GM06990 (cell line): Measurements from ENCODE around the gene CEP164.

Experiments used
- DNase-seq: peaks from one replicate; pipeline ENCODE4 v3.0.0-alpha.2; 2011; ENCODE audit not compliant: insufficient read length; ENCODE audit errors: extremely low read depth
- H3K27me3 ChIP-seq: replicated peaks from 2 replicates; pipeline ENCODE4 v1.6.0; 2011; ENCODE audit warnings: low read length; ENCODE audit not compliant: control insufficient read depth, insufficient read depth
- H3K36me3 ChIP-seq: 2 replicates; pipeline ENCODE4 v1.5.1; 2011; ENCODE audit warnings: low read length; ENCODE audit not compliant: control insufficient read depth, insufficient read depth
- H3K4me3 ChIP-seq: replicated peaks from 2 replicates; pipeline ENCODE4 v1.5.1; 2011; ENCODE audit warnings: low read depth, mild to moderate bottlenecking, control low read depth, low read length
- TF ChIP-seq, protein P1 (sequence below): IDR thresholded peaks from 2 replicates; pipeline ENCODE4 v1.5.1; 2011; ENCODE audit warnings: low read length, control low read depth, mild to moderate bottlenecking, inconsistent platforms; ENCODE audit not compliant: insufficient read depth, poor library complexity, severe bottlenecking

The CEP164 gene

DNA sequence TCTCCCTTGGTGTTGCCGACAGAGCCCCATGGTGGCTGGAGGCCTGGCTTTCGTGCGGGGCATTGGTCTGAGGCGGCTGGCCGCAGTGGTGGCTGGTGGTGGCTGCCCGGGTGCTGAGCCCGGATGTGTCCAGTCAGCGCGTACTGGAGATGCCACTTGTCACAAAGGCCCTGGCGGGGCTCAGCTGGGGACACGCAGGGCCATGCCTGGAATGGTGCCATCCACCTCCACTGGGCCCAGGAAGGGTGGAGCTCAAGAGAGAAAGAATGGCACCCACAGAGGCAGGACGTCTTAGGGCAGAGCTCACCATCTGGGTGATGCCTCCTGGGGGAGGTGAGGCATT is 92.5 kb downstream of the CEP164 start:
- no peaks in the 10 kb centered on the region for H3K27me3 ChIP-seq
- TF ChIP-seq, protein P1, sequence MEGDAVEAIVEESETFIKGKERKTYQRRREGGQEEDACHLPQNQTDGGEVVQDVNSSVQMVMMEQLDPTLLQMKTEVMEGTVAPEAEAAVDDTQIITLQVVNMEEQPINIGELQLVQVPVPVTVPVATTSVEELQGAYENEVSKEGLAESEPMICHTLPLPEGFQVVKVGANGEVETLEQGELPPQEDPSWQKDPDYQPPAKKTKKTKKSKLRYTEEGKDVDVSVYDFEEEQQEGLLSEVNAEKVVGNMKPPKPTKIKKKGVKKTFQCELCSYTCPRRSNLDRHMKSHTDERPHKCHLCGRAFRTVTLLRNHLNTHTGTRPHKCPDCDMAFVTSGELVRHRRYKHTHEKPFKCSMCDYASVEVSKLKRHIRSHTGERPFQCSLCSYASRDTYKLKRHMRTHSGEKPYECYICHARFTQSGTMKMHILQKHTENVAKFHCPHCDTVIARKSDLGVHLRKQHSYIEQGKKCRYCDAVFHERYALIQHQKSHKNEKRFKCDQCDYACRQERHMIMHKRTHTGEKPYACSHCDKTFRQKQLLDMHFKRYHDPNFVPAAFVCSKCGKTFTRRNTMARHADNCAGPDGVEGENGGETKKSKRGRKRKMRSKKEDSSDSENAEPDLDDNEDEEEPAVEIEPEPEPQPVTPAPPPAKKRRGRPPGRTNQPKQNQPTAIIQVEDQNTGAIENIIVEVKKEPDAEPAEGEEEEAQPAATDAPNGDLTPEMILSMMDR: no peak
- DNase-seq: no peak
- no peaks in the 10 kb centered on the region for H3K36me3 ChIP-seq
- no peak overlapping the region for H3K4me3 ChIP-seq

DNA sequence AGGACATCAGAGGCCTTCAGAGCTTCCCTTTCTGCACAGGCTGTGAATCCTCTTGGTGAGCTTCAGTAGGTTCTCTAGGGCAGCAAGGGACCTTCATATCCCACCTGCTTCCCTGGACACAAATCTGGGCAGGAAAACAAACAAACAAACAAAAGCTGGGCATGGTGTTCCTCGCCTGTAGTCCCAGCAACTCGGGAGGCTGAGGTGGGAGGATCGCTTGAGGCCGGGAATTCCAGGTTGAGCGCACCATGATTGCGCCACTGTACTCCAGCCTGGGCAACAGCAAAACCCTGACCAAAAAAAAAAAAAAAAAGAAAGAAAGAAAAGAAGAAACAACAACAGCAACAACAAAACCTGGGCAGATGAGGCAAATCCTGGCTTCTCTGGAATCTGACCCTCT is 92.9 kb downstream of the CEP164 start:
- no peak for DNase-seq
- H3K4me3 ChIP-seq: no peak overlapping the region
- TF ChIP-seq, protein P1: no peak
- H3K27me3 ChIP-seq: no peaks in the 10 kb centered on the region
- no peaks in the 10 kb centered on the region for H3K36me3 ChIP-seq

DNA sequence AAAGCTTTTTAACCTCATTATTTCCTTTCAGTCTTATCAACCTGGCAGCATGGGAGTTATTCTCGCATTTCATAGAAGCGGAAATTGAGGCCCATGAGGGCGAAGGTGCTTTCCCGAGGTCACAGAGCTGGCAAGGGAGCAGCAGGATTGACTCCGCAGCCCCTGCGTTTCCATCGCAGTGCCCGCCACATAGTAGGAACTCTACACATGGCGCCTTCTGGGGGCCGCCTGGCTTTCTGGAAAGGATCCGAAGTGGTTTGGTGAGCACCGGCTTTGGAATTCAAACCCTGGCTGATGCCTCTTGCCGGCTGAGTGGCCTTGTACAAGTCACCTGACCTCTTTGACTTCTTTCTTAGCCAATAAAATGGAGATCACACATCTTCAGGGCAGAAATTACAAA is 93.4 kb downstream of the CEP164 start:
- H3K36me3 ChIP-seq: no peaks in the 10 kb centered on the region
- no peaks in the 10 kb centered on the region for H3K27me3 ChIP-seq
- no peak for DNase-seq
- TF ChIP-seq, protein P1: no peak
- H3K4me3 ChIP-seq: no peak overlapping the region

DNA sequence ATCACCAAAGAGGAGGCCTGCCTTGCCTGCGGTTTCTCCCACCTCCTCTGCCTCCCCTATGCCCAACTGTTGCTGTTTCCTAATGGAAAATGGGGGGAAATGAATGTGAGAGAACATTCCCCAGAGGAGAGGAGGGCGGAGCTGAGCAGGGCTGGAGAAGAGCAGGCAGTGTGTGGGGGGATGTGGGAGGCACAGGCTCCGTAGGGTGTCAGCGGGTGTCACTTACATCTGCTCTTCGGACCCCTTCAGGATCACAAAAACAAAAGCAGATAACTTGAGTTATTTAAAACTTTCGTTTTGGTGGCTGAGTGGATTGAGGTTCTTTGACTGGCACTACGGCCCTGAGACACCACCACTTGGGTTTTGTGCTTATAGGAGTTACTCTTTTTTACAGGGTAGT is 93.8 kb downstream of the CEP164 start:
- DNase-seq: no peak
- TF ChIP-seq, protein P1: no peak
- no peaks in the 10 kb centered on the region for H3K36me3 ChIP-seq
- H3K4me3 ChIP-seq: no peak overlapping the region
- H3K27me3 ChIP-seq: no peaks in the 10 kb centered on the region

DNA sequence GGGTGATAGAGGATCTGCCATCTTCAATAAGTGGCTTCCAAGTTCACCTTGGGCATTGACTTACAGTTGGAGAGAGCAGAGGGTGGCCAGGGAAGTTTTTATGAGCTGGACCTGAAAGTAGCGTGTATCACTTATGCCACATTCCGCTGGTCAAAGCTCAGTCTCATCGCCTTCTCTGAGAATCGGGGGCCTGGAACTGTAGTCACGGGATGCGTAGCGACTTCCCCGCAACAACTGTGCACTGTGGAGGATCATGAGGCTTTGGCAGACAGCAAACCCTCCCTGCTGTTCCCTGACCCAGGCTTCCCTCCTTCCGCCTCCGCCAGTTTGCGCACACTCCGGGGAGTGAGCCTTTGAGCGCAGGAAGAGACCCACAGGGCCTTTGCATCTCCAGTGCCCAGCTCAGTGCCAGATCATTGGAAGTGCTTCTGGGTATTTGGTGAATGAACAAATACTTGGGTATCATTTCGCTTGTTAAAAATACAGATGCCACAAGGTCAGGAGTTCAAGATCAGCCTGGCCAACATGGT is 95.5 kb downstream of the CEP164 start:
- TF ChIP-seq, protein P1: no peak
- Histone ChIP-seq H3K36me3 (no peaks in the 10 kb centered on the region), H3K27me3 (no peaks in the 10 kb centered on the region), H3K4me3 (no peak overlapping the region)
- no peak for DNase-seq

DNA sequence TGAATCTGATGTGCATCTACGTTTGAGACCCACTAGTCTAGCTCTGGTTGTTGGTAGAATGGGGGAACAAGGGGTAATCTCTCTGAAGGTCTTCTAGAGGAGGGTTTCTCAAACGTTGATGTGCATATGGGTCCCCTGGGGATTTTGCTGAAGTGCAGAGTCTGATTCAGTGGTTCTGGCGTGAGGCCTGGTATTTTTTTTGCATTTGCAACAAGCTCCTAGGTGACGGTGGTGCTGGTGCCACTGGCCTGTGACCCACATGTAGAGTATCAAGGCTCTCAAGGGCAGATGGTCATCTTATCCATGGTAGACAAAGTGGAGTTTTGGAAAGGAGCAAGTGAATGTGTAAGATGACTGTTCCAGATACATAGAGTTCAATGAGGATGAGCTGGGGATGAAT is 97.1 kb downstream of the CEP164 start:
- DNase-seq: no peak
- Histone ChIP-seq H3K27me3 (no peaks in the 10 kb centered on the region), H3K4me3 (no peak overlapping the region), H3K36me3 (no peaks in the 10 kb centered on the region)
- TF ChIP-seq, protein P1: no peak
